ENCODE data around the gene SEMA6B.

The SEMA6B gene

GRCh38 chr19:4522291-4523002 is 37.0 kb downstream of the SEMA6B start:
- no peak for DNase-seq

- DNase-seq, result no peak
Measured at GRCh38 chr19:4521888-4522242, 37.6 kb downstream of the SEMA6B start.

GRCh38 chr19:4521170-4521887 is 38.2 kb downstream of the SEMA6B start:
- DNase-seq, result no peak

- DNase-seq, result no peak
Measured at GRCh38 chr19:4519521-4520277, 39.8 kb downstream of the SEMA6B start.

- DNase-seq, result no peak
Measured at GRCh38 chr19:4519172-4519496, 40.4 kb downstream of the SEMA6B start.

- no peak for DNase-seq
Measured at GRCh38 chr19:4518345-4519171, 40.9 kb downstream of the SEMA6B start, which contains the start of gene PLIN4. PLIN4 (minus strand) TSS chr19:4518486; CDS start chr19:4518272, 214 bp downstream.

GRCh38 chr19:4517451-4518057 is 41.9 kb downstream of the SEMA6B start:
- DNase-seq, result no peak

- no peak for DNase-seq
Measured at GRCh38 chr19:4516939-4517300, 42.6 kb downstream of the SEMA6B start.

GRCh38 chr19:4516199-4516938 is 43.1 kb downstream of the SEMA6B start:
- DNase-seq, result no peak

- DNase-seq, result no peak
Measured at GRCh38 chr19:4515732-4516131, 43.8 kb downstream of the SEMA6B start.

GRCh38 chr19:4513248-4513647 is 46.2 kb downstream of the SEMA6B start:
- no peak for DNase-seq

GRCh38 chr19:4512070-4512469 is 47.4 kb downstream of the SEMA6B start:
- no peak for DNase-seq

GRCh38 chr19:4511300-4512054 is 48.0 kb downstream of the SEMA6B start:
- DNase-seq, result no peak

GRCh38 chr19:4510435-4511255 is 48.8 kb downstream of the SEMA6B start:
- DNase-seq, result no peak

- DNase-seq, result no peak
Measured at GRCh38 chr19:4508698-4509097, 50.8 kb downstream of the SEMA6B start.

- no peak for DNase-seq
Measured at GRCh38 chr19:4507804-4508203, 51.7 kb downstream of the SEMA6B start.

- DNase-seq, result no peak
Measured at GRCh38 chr19:4507150-4507452, 52.4 kb downstream of the SEMA6B start.

- DNase-seq, result no peak
Measured at GRCh38 chr19:4506449-4507149, 52.9 kb downstream of the SEMA6B start.

GRCh38 chr19:4505570-4506448 is 53.7 kb downstream of the SEMA6B start:
- DNase-seq, result no peak

Data from activated T-cell treated with anti-CD3 and anti-CD28 coated beads, Interleukin-2, amount 50 U/mL, for 1 hour (primary cell).